ENCODE results near the gene ZNF385C. TPM values are rescaled to one million over a fixed set of nuclear protein-coding genes. Genes with fewer than 3 reads are reported as not detected.
"Not testable (repeated sequence)": the region's sequence is repeated elsewhere in the genome, so short reads cannot be mapped to it uniquely, and the experiment has no call there.

ZNF385C gene
- total and polyA plus RNA-seq, 11 donors: 0.06 to 0.38 (median 0.19) TPM; not detected in 3

GRCh38 chr17:42025936-42026335 is 72.3 kb downstream of the ZNF385C start:
- intact Hi-C loops (cut with DNase I): loop anchor here (1.0 to 10.0 kb wide), 10 partner anchors 41 to 289 kb away; partner anchors contain the start of gene DHX58 (in 1 of the 10)
- H3K9me3 ChIP-seq: no peaks in the 10 kb centered on the region
- no peak for ATAC-seq
- TF ChIP-seq CTCF (IDR thresholded peaks at IDR 0.05): no peak
- no peak for TF ChIP-seq POLR2A (IDR thresholded peaks at IDR 0.05)
- H3K4me1 ChIP-seq: peaks cover 0 to 48% (median 21%) of the 10 kb centered on the region in 12 donors
- H3K27me3 ChIP-seq: peaks cover 0 to 9% (median 0%) of the 10 kb centered on the region in 9 donors
- H3K4me3 ChIP-seq: no peak overlapping the region
- H3K36me3 ChIP-seq: peaks cover 0 to 32% (median 30%) of the 10 kb centered on the region in 9 donors
- WGBS, 4 donors: 90 to 96% (median 93%) methylated on average over 3 of the region's 3 CpGs
- H3K27ac ChIP-seq: no peak overlapping the region
- no peak for DNase-seq

- no peak overlapping the region for H3K4me3 ChIP-seq
- no peaks in the 10 kb centered on the region for H3K9me3 ChIP-seq
- no peak for DNase-seq
These were observed 73.1 kb downstream of the ZNF385C start for GRCh38 chr17:42025191-42025579.

GRCh38 chr17:42023524-42024349 is 74.5 kb downstream of the ZNF385C start:
- Histone ChIP-seq H3K9me3 (no peaks in the 10 kb centered on the region), H3K4me1 (peaks cover 0 to 61% (median 28%) of the 10 kb centered on the region in 12 donors), H3K36me3 (peaks cover 0 to 32% (median 30%) of the 10 kb centered on the region in 9 donors), H3K27ac (peak overlapping the region in 11 of 12 donors; percentile 47 to 88 (median 69)), H3K4me3 (no peak overlapping the region), H3K27me3 (peaks cover 0 to 6% (median 0%) of the 10 kb centered on the region in 9 donors)
- DNase-seq (peak in 1 of 5 donors; percentile 47), ATAC-seq (no peak)
- intact Hi-C loops (cut with DNase I): loop anchor here in 6 of 10 donors (2.0 to 10.0 kb wide), 6 partner anchors 61 to 509 kb away; partner anchors contain the start of gene DHX58 (in 1 of the 6)
- WGBS, 4 donors: 79 to 84% (median 81%) methylated on average over 14 to 15 of the region's 15 CpGs
- TF ChIP-seq POLR2A (IDR thresholded peaks at IDR 0.05) (no peak), CTCF (IDR thresholded peaks at IDR 0.05) (no peak)

More at GRCh38 chr17:42025191-42025579, 73.1 kb downstream of the ZNF385C start:
- Histone ChIP-seq H3K27me3 (peaks cover 0 to 9% (median 0%) of the 10 kb centered on the region in 9 donors), H3K36me3 (peaks cover 0 to 32% (median 30%) of the 10 kb centered on the region in 9 donors), H3K27ac (peak overlapping the region in 11 of 12 donors; percentile 47 to 88 (median 69)), H3K4me1 (peaks cover 0 to 54% (median 27%) of the 10 kb centered on the region in 12 donors)
- WGBS, 4 donors: 63 to 71% (median 70%) methylated on average over 8 of the region's 8 CpGs
- peak in 2 of 4 donors; percentile 1 to 9 for ATAC-seq
- intact Hi-C loops (cut with DNase I): loop anchor here (1.0 to 10.0 kb wide), 10 partner anchors 42 to 290 kb away; partner anchors contain the start of gene DHX58 (in 1 of the 10)
- peak in 1 of 12 donors; percentile 11 for TF ChIP-seq CTCF (IDR thresholded peaks at IDR 0.05)
- TF ChIP-seq POLR2A (IDR thresholded peaks at IDR 0.05): no peak

- Histone ChIP-seq H3K27ac (peak overlapping the region in 5 of 12 donors; percentile 85 to 91 (median 90)), H3K4me1 (peaks cover 5 to 70% (median 41%) of the 10 kb centered on the region in 12 donors), H3K36me3 (peaks cover 0 to 32% (median 30%) of the 10 kb centered on the region in 9 donors), H3K4me3 (peak overlapping the region in 11 of 12 donors; percentile 51 to 98 (median 82))
- 75 to 79% (median 78%) methylated on average over 8 of the region's 8 CpGs for WGBS, 4 donors
- ATAC-seq, H3K27me3 ChIP-seq, DNase-seq, H3K9me3 ChIP-seq: not testable (repeated sequence)
- intact Hi-C loops (cut with DNase I): loop anchor here in 3 of 10 donors (2.0 to 10.0 kb wide), 3 partner anchors 56 to 511 kb away; no protein-coding TSS in a partner anchor
These were observed 77.4 kb downstream of the ZNF385C start for GRCh38 chr17:42020845-42021244.

Data from heart left ventricle (tissue), 16 donors.